Middle frontal gyrus (tissue), 1 donor: Measurements from ENCODE around the gene LRP1.

Source experiments
- DNase-seq: peaks from one replicate; pipeline ENCODE4 v3.0.0-alpha.2; 2015; ENCODE audit warnings: low spot score; ENCODE audit errors: extremely low spot score

Gene LRP1

DNA sequence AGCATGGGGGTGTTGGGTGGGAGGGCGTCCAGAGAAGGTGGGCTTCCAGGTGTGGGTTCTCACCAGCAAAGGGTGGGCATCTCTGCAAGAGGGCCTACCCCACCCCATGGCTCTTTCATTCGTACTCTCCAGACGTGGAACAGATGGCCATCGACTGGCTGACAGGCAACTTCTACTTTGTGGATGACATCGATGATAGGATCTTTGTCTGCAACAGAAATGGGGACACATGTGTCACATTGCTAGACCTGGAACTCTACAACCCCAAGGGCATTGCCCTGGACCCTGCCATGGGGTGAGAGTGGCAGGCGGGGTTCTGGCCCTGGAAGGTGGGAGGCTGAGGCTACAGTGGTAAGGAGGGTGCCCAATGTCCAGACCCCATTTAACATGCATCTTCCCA, 25.8 kb downstream of the LRP1 start:
- DNase-seq: no peak

DNA sequence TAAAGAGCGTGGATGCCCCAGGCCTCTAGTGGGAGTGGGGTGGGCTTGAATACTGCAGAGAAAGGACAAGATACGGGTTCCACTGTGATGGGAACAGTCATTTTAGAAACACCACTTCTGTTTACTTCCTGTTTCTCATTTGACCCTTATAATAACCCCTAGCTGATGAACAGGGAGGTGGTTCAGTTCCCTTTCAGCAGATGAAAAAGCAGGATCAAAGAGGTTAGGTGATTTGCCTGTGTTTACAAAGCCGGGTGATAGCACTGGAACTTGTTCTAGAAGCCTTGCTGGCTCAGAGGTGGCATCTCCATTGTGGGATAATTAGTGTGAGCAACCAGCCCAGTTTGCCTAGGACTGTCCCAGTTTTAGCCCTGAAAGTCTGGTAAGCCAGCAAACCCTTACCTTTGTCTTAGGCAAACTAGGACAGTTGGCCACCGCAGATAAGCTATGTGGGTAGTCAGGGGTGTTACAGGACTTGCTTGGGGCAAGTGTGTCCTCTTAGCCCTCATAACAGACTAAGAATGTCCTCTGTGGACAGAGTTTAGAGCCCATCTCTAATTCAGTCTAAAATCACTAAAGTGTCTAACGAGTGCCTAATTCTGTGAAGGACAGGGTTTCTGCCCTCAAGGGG, 26.6 kb downstream of the LRP1 start:
- no peak for DNase-seq

DNA sequence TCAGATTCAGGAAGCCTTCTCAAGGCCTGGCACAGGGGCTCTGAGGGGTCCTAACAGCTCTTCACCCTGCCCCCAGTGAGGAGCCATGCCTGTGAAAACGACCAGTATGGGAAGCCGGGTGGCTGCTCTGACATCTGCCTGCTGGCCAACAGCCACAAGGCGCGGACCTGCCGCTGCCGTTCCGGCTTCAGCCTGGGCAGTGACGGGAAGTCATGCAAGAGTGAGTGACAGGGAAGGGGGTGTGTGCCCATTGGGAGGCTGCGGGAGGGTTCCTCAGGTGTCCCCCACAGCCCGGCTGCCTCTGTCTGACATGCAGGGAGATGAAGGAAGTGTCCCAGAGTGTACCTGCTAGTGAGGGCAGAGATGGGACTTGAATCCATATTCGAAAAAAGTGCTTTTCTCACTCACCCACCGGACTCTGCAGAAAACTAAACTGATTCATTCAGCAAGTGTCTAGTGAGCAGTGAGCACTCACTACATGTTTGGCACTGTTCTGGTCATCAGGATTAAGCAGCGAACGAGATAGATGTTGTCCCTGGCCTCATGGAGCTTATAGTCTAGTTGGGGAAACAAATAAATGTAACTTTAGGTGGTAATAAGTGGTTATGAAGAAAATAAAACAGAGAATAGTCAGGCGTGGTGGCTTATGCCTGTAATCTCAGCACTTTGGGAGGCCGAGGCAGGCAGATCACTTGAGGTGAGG, 28.6 kb downstream of the LRP1 start:
- DNase-seq: no peak

DNA sequence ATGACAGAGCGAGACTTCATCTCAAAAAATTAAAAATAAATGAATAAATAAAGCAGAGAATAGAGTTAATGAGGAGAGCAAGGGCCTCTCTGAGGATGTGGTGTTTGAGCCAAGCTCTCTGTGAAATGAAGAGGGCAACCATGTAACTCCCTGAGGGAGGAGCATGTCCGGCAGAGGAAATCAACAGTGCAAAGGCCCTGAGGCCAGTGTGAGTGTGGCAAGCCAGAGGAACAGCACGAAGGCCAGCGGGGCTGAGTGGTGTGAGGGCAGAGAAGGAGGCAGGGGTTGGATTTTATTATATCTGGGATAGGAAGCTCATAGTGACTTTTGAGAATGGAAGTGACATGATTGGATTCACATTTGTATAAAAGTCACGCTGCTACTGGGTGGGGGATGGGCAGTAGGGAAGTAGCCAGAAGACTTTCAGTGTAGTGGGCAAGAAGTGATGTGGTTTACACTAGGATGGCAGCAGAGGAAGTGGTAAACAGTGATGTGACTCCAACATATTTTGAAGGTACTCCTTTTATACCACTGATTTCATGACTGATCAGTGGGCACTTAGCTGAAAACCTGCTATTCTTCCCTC, 29.4 kb downstream of the LRP1 start:
- DNase-seq: no peak

DNA sequence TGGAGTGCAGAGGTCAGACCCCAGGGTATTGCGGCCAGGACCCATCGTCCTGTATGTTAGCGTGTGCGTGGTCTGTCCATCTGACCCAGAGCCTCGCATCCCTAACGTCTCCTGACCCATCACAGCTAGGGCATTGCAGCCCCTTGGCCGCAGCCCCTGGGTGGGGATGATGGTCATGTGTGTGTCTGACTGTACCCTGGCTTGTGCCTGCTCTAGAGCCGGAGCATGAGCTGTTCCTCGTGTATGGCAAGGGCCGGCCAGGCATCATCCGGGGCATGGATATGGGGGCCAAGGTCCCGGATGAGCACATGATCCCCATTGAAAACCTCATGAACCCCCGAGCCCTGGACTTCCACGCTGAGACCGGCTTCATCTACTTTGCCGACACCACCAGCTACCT, 29.9 kb downstream of the LRP1 start:
- no peak for DNase-seq

DNA sequence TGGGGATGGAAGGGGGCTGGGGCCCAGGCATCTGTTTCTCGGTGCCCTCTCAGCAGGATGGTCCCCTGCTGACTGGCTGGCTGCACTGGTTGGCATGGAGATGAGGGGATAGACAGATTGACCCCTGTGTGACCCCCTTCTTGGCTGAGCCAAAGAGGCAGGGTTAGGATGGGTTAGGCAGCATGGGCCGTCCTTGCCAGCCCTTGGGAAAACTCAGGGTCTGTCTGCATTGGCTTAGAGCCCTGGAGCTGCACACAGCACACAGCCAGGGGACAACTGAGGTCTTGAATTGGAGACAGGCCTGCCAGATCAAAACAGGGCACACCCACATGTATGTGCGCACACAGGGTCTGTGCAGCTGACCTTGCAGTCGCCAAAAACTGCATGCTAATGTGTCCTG, 30.4 kb downstream of the LRP1 start:
- no peak for DNase-seq

DNA sequence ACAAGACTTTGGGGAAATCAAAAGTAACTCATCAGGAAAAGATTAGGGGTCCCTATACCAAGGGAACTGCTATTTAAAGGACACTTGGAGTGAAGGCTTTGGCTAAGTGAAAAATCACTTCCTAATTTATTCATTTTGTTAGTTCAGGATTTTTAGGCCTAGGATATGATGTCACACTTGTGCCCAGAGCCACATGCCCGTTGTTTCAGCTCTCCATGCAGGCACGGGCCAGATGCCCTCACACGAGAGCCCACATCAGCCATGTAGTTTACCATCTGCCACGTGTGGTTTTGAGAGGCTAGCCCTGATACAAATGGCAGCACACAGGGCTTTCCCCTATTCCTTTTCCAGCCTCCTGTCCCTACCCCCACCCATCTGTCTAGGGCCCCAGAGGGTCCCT, 31.0 kb downstream of the LRP1 start:
- no peak for DNase-seq

DNA sequence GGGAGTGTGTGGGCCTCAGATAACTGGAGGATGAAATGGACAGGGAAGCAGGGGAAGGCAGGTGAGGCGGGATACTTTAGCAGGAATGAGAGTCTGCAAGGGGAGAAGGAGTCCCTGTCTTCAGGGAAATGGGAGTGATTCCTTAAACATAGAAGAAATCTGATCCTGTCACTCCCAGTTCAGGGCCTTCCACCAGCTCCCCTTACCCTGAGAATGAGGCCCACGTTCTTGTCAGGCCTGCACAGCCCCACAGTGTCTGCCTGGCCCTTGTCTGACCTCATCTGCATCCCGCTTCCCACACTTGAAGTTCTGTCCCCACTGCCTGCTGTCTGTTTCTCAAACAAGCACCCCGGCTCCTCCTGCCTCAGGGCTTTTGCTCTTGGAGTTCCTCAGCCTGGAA, 31.8 kb downstream of the LRP1 start:
- DNase-seq: no peak

DNA sequence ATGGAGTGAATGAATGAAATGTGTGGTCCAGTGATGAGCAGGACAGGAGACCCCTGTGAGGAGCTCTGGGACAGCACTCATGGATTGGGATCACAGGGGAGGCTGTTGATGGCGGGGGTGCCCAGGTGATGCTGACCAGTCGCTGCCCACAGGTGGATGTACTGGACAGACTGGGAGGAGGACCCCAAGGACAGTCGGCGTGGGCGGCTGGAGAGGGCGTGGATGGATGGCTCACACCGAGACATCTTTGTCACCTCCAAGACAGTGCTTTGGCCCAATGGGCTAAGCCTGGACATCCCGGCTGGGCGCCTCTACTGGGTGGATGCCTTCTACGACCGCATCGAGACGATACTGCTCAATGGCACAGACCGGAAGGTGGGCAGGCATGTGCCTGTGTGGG, 32.5 kb downstream of the LRP1 start:
- DNase-seq: no peak

DNA sequence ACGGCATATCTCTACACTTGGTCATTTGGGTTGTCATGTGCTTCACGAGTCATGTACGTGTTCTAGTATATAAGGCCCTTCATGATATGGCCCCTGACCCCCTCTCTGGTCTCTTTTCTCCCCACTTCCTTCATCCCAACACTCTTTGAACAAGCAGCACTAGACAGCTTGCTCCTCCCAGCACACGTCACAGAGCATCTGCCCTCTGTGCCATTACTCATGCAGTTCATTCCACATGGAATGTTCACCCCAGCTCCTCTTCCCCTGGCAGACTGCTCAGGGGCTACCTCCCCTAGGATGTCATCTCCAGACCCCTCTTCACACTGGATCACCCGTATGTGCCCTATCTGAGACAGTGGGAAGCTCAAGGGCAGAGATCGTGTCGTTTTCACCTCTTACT, 33.2 kb downstream of the LRP1 start:
- DNase-seq: no peak

DNA sequence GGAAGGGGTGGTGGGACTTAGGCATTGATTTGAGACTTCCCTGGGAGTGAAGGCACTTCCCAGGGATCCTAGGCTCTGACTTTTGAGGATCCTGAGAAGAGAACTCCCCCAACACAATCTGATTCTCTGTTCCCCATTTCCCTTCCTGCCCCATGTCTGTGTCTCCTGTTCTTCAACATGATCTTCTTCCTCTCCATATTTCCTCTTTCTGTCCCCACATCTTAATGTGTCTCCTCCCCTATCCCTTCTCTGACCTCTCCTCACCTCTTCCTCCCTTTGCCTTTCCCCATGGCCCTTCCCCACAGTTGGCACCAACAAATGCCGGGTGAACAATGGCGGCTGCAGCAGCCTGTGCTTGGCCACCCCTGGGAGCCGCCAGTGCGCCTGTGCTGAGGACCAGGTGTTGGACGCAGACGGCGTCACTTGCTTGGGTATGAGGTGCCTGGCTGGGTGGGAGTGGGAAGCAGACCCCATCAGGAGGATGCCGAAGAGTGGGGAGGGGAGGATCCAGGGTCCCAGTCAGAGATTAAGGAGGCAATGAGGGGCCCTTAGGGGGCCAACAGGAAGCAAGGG, 34.4 kb downstream of the LRP1 start:
- no peak for DNase-seq

DNA sequence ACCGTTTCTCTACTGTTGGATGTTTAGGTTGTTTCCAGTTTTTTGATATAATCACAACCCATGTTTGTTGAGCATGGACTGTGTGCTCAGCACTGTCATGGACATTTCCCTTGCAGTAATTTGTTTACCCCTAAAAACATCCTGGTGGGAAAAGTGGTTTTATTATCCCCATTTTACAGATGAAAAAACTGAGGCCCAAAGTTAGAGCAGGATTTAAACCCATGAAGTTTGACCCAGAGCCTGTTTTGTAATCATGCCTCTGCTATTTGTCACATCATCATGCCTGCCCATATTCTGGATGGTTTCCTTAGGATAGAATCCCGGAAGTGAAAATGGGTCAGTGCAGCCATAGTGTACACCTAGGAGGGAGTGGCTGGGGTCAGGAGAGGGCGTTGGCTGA, 36.2 kb downstream of the LRP1 start:
- no peak for DNase-seq

DNA sequence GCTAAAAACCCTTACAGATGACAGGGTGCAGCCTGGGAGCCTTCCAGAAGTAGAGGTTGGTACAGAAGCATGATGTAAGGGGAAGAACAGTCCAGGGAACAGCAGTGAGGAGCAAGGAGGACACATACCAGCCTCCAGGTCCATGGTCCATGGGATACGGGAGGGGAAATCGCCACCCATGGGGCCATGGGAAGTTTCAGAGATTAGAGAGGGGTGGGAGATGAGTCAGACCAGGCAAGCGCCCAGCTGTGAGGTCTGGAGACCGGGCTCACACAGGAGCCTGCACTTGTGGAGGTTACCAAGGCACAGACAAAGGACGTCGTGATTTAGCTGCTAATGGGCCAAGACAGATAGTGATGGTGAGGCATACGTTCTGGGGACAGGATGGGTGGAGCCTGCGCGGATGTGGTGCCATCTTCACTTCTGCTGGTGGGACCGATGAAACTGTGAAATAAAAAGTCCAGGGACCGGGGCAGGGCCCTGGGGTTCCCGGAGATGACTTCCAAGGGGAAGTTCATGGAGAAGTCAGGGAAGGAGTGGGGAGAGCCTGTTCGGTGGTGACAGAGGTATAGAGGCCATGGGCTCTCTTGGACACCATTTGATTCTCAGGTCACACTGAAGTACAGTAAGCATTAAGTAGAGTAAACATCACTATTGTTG, 36.8 kb downstream of the LRP1 start:
- DNase-seq: no peak

DNA sequence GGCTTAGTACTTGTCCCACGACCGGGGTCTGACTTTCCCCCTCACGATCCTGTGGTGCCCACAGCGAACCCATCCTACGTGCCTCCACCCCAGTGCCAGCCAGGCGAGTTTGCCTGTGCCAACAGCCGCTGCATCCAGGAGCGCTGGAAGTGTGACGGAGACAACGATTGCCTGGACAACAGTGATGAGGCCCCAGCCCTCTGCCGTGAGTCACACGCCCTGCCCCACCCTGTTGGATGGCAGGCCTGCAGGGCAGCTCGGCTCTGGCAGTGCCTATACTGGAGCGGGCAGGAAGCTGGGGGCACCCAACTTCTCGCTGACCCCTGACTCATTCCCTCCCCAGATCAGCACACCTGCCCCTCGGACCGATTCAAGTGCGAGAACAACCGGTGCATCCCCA, 37.5 kb downstream of the LRP1 start:
- DNase-seq: no peak

DNA sequence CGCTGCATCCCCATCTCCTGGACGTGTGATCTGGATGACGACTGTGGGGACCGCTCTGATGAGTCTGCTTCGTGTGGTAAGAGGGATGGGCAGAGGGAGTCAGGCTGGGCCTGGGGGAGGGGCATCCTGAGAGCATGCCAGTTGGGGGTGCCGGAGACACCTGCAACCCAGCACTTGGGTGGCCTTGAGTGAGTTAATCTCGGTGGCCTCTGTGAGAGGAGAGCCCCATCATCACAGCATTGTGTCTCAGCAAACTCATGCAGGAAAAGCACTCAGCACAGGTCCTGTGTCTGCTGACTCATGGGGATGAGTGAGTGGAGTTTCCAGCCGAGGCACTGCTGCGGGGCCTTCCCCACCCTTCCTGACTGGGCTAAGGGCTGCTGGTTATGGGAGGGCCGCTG, 38.7 kb downstream of the LRP1 start:
- no peak for DNase-seq

DNA sequence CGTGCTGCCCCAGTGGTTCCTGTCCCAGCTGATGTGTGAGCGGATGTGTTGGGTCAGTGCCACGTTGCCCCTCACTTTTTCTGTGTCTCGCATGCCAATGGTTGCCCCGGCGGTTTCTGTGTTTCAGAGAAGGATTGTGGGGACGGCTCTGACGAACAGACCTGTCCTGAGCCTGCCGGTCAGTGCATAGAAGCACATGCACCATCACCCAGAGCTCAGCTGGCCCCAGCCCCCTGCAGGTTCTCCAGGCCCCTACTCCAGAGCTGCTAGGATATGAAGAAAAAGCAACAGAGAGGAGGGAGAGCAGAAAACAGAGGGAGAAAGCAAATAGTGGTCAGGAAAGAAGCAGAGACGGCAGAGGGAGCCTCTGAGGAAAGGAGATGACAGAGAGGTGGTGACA, 39.8 kb downstream of the LRP1 start:
- DNase-seq: no peak

DNA sequence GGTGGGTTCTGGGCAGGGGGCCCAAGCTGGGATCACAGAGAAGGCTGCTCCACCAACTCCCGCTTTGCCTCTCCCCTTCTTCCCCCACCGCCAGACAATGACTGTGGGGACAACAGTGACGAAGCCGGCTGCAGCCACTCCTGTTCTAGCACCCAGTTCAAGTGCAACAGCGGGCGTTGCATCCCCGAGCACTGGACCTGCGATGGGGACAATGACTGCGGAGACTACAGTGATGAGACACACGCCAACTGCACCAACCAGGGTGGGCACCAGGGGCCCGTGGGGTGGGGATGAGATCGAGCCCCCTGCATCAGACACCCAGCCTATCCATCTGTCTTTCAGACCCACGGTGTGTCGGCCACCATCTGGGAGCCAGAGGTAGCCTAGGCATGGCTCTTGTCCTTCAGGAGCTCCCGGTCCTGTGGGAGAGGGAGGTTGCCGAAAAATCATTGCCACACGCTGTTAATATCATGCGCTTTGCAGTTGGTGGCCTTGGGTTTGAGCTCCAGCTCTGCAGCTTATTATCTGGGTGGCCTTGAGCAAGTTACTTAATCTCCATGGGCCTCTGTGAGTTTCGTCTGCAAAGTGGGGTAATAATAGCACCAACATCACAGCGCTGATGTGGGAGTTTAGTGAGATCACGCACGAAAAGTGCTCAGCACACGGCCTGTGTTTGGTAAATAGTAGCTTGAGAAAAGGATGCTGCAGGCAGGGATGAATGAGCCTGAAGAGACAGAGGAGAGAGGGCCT, 40.9 kb downstream of the LRP1 start:
- DNase-seq: no peak

DNA sequence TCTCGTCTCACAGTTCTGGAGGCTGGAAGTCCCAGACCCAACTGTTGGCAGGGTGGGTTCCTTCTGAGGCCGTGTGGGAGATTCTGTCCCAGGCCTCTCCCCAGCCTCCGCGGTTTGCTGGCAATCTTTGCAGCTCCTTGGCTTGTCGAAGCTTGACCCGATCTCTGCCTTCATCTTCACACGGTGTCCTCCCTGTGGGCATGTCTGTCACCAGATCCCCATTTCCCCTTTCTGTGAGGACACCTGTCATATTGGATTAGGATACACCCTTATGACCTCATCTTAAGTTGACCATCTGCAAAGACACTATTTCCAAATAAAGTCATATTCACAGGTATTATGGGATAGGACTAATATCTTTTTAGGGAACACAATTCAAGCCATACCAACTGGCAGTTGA, 41.7 kb downstream of the LRP1 start:
- no peak for DNase-seq

DNA sequence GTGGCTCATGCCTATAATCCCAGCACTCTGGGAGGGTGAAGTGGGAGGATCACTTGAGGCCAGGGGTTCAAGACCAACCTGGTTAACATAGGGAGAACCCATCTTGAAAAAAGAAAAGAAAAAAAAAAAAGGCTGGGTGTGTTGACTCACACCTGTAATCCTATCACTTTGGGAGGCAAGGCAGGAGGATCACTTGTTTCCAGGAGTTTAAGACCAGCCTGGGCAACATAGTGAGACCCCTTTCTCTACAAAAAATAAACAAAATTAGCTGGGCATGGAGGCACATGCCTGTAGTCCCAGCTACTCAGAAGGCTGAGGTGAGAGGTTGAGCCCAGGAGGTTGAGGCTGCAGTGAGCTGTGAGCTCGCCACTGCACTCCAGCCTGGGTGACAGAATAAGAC, 42.1 kb downstream of the LRP1 start:
- DNase-seq: no peak

DNA sequence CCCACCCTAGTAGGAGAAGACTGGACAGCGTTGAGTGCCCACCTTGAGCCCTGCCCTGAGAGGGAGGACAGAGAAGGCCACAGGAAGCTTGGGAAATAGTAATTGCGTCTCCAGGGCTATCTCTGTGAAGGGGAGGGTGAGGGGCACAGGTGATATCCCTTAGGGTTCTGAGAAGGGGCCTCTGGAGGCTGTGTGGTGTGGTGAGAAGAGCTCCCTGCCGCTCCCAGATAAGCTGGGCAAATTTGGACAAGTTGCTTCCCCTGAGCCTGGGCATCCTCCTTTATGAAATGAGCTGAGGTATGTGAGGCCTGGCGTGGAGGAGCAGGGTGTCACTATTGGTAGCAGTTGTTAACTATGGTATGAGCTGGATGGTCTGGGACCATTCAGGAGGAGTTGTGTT, 42.6 kb downstream of the LRP1 start:
- DNase-seq: no peak

DNA sequence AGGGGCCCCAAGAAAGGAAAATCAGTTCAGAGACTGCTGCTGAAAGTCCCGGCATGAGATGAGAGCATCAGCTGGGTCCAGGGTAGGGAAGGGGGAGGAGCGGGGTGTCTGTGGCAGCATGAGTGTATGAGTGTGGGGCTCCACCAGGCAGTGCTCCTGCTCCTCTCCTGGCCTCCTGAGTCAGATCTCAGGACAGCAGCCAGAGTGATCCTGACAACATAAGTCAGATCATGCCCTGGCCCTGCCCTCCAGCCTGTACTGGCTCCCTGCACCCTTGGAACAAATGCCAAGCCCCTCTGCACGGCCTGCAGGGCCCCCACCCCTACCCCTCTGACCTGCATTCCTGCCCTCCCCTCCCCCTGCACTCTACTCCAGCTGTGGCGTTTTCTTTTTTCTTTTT, 43.4 kb downstream of the LRP1 start:
- DNase-seq: no peak

DNA sequence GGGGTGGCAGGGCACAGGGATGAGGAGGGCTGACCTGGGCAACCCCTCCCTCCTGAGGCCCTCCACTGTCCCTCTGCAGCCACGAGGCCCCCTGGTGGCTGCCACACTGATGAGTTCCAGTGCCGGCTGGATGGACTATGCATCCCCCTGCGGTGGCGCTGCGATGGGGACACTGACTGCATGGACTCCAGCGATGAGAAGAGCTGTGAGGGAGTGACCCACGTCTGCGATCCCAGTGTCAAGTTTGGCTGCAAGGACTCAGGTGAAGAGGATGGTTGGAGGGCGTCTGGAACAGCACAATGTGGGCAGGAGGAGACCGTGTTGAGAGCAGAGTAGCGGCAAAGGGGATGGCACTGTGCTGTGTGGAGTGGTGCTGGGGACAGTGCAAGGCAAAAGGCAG, 44.8 kb downstream of the LRP1 start:
- no peak for DNase-seq
